Stimulated activated naive CD4-positive, alpha-beta T cell (primary cell): ENCODE data around the gene CORO2B.
A peak's percentile ranks its signal among the peaks of the same experiment; 100 is the strongest.

Experiments used
- DNase-seq, 6 experiments: peaks; one replicate each; lab custom pipeline; 2025; lab: John Stamatoyannopoulos, UW

CORO2B gene

GRCh38 chr15:68578980-68579935 is at the start of gene CORO2B:
TSS of gene CORO2B (plus strand) at chr15:68578993. CDS start at chr15:68579263, 270 bp downstream.
- no peak for DNase-seq

- no peak for DNase-seq
Measured at GRCh38 chr15:68531387-68532179, 47.2 kb upstream of the CORO2B start.

- no peak for DNase-seq
Measured at GRCh38 chr15:68536331-68537095, 42.3 kb upstream of the CORO2B start.

GRCh38 chr15:68537097-68537496 is 41.7 kb upstream of the CORO2B start:
- DNase-seq = no peak

- no peak for DNase-seq
Measured at GRCh38 chr15:68537506-68537905, 41.3 kb upstream of the CORO2B start.

- no peak for DNase-seq
Measured at GRCh38 chr15:68538311-68538710, 40.5 kb upstream of the CORO2B start.

- DNase-seq = no peak
Measured at GRCh38 chr15:68541743-68542142, 37.0 kb upstream of the CORO2B start.

- no peak for DNase-seq
Measured at GRCh38 chr15:68542348-68542747, 36.4 kb upstream of the CORO2B start.

- no peak for DNase-seq
Measured at GRCh38 chr15:68542771-68543164, 36.0 kb upstream of the CORO2B start.

- no peak for DNase-seq
Measured at GRCh38 chr15:68543165-68544008, 35.4 kb upstream of the CORO2B start.

GRCh38 chr15:68546318-68546717 is 32.5 kb upstream of the CORO2B start:
- no peak for DNase-seq

GRCh38 chr15:68548364-68548763 is 30.4 kb upstream of the CORO2B start:
- DNase-seq = no peak

- no peak for DNase-seq
Measured at GRCh38 chr15:68550004-68550403, 28.8 kb upstream of the CORO2B start.

GRCh38 chr15:68550498-68551295 is 28.1 kb upstream of the CORO2B start:
- DNase-seq = peak; percentile 22 to 71 (median 52)

- DNase-seq = no peak
Measured at GRCh38 chr15:68551296-68551635, 27.5 kb upstream of the CORO2B start.

GRCh38 chr15:68552344-68552743 is 26.4 kb upstream of the CORO2B start:
- no peak for DNase-seq

- no peak for DNase-seq
Measured at GRCh38 chr15:68552773-68553172, 26.0 kb upstream of the CORO2B start.

- DNase-seq = no peak
Measured at GRCh38 chr15:68553314-68553993, 25.3 kb upstream of the CORO2B start.

GRCh38 chr15:68553994-68554720 is 24.6 kb upstream of the CORO2B start:
- peak in 5 of 6 experiments; percentile 12 to 59 (median 35) for DNase-seq
